Testis (tissue), 2 donors: Measurements from ENCODE around the gene C1R.

Experiments used
- CTCF ChIP-seq, 3 experiments: fragments of 450-650 bp in 2 of 3; fragments of 200-600 bp in 1 of 3; sonication (generic) in 1 of 3; IDR thresholded peaks; one replicate each; pipeline ENCODE4 v1.5.1; 2016 to 2019; ENCODE audit warnings: antibody characterized with exemption in 3 of 3, mild to moderate bottlenecking in 2 of 3, moderate library complexity in 1 of 3
- POLR2A ChIP-seq: fragments of 450-650 bp; IDR thresholded peaks from one replicate; pipeline ENCODE4 v1.6.1; 2017; ENCODE audit warnings: antibody characterized with exemption, mild to moderate bottlenecking, moderate library complexity

GRCh38 chr12:7118881-7119280, 26.6 kb upstream of the C1R start:
- TF ChIP-seq CTCF (IDR thresholded peaks at IDR 0.05) (no peak), POLR2A (no peak)
